Measurements from ENCODE around the gene CAMTA1.

The CAMTA1 gene

GRCh38 chr1:7174980-7175906 lies 390.0 kb downstream of the CAMTA1 start:
- DNase-seq, result no peak

GRCh38 chr1:7177021-7177420 lies 391.8 kb downstream of the CAMTA1 start:
- DNase-seq, result no peak

GRCh38 chr1:7177438-7178146 lies 392.3 kb downstream of the CAMTA1 start:
- DNase-seq, result no peak

- DNase-seq, result no peak
These were observed 393.1 kb downstream of the CAMTA1 start for GRCh38 chr1:7178336-7178735.

DNA sequence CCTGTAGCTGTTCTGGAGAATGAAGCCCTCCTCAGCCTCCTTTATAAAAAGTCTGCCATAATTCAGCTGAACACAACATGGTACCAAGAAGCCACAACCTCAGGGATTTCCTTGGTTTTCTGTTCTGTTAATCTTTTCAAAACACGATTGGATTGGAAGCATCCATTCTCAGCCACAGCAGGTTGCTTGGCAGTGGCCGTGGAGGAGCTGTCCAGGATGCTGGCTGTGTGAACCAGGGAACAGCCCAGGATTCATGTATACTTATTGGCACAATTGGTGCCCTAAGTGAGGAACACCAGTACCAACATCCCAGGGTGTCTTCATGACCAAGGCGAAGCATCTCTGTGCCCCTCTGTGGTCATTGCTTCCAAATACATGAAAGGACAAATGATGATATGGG lies 393.5 kb downstream of the CAMTA1 start:
- no peak for DNase-seq

DNA sequence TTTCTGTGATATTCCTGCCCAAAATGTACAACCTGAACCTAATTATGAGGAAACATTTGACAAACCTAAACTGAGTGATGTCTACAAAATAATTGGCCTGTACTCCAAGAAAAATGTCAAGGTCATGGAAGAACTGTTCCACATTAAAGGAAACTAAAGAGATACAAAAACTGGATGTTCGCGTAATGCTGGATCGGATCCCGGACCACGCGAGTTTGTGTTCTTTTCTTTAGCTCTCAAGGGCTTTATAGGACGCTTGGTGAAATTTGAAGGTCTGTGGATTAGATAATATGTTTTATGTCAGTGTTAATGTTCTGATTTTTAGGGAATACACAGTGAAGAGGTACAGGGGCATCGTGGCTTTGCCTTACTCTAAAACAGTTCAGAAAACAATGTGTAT lies 400.5 kb downstream of the CAMTA1 start:
- no peak for DNase-seq

- no peak for DNase-seq
These were observed 401.3 kb downstream of the CAMTA1 start for GRCh38 chr1:7186382-7187111.

DNA sequence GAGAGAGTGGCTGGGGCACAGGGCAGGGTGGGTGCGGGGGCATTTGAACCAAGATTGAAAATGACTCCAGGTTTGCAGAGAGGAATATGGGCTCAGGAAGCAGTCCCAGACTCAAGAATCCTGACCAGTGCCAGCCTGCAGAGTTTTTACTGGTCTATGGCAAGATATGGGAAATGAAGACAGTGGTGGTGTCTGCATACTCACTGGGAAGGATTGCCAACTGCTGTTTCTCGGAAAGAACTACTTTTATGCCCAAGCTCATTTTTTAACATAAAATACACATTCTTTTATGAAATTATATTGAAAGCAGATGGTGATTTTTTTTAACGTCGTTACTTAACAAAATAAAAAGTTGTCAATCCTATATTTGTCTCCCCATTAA lies 401.8 kb downstream of the CAMTA1 start:
- no peak for DNase-seq

GRCh38 chr1:7190261-7190660 lies 405.0 kb downstream of the CAMTA1 start:
- DNase-seq, result no peak

GRCh38 chr1:7192453-7192852 lies 407.2 kb downstream of the CAMTA1 start:
- no peak for DNase-seq

DNA sequence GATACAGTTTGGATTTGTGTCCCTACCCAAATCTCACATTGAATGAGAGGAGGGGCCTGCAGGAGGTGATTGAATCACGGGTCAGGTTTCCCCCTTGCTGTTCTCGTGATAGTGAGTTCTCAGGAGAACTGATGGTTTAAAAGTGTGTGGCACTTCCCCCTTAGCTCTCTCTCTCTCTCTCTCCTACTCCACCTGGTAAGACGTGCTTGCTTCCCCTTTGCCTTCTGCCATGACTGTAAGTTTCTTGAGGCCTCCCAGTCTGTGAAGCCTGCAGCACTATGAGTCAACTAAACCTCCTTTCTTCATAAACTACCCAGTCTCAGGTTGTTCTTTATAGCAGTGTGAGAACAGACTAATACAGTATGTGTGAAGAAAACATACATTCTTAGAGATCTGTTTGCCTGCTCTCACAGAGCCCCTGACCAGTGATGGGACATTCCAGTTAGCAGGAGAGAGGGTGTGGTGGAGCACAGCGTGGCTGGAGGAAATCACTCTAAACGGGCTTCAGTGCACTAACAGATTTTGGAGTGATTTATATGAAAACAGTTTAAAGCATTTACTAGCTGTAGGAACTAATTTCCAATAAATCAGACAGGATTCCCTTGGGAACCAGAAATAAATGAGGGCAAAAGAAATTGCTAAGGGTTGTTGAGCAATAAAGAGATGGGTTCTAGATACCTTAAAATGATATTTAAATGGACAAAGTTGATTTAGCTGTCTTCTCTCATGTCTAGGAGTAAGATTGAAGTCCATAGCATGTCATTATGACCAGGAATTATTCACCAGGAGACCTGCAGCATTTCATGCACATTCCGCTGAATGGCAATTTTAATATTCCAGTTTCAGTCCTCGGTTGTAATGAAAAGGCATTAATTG lies 411.0 kb downstream of the CAMTA1 start:
- no peak for DNase-seq

- DNase-seq, result no peak
These were observed 413.4 kb downstream of the CAMTA1 start for GRCh38 chr1:7198664-7199063.

DNA sequence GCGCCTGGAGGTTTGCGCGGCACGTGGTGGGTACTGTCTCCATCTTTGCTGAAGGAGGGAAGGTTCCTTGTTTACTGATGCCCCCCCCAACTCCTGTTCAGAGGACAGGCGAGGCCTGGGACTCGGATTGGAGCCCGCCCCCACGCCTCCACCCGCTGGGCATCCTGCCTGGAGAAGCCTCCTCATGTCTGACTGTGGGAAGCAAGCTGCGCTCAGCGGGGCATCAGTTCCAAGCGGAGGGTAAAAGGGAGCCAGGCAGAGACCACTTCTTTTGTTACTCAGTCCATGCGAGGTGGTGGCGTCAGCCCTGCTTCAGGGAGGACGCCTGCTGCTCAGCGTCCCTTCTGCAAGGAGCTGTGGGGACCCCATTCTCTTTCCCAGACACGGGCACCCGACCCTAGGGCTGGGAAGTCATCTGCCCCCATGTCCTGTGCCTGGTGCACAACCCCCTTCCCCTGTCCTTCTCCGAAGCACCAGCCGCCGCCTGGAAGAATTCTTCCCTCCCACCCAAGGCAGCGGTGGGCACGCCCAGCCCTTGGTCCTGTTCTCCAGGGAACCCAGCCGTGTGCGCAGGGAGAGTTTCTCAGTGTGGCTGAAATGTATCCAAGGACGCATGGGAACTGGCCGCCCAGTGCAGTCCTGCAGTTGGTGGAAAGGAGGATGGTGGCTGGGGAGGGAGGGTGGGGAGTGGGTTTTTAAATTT lies 414.0 kb downstream of the CAMTA1 start:
- no peak for DNase-seq

GRCh38 chr1:7207875-7208646 lies 422.8 kb downstream of the CAMTA1 start:
- DNase-seq, result peak; percentile 40

DNA sequence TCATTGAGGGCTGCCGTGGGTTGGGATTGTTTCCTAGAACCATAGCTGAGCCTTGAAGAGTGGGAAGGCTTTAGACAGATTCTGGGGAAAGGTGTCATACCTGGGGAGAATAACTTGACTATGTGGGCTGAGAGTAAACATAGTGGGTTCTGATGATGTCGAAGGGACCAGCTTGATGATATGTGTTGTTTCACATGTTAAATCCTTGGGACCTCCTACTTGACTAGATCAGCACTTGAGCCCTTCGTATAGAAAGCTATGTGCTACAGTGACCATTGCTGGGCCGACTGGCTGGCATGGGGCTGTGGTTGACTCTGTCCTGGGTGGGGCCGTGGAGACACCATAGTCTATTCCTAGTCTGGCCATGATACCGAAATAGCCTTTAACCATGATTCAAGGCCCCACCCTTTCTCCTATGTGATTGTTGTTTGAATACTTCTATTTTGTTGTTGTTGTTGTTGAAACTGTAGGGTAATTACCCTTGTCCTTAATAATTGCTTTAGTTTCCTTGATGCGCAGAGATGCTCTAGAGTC lies 423.5 kb downstream of the CAMTA1 start:
- no peak for DNase-seq

GRCh38 chr1:7209336-7209735 lies 424.1 kb downstream of the CAMTA1 start:
- DNase-seq, result no peak

DNA sequence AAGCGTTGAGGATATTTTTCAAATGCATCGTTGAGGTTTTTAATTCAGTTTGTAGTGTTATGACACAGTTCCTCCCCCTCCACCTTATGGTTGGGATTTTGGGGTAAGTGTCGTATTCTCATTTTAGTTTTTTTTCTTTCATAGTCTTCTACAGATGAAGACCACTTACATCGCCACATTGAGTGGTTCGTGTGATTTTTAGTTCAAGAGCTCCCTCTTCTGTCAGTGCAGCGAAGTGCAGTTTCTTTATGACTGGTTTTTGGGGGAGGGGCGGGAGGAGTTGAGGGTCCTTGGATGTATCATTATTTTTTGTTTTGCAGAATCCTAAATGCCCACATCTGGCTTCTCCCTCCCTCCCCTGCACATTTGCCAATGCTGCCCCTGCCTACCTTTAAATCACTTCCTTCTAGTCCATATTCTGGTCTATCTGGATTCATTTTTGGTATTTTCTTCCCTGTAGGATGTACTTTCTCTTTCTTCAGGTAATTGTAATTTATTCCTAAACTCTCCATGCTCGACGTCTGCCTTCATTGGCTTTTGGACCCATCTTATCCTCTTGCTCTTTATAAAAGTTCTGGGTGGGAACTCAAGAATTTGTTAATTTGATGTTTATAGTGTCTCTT lies 433.1 kb downstream of the CAMTA1 start:
- no peak for DNase-seq

DNA sequence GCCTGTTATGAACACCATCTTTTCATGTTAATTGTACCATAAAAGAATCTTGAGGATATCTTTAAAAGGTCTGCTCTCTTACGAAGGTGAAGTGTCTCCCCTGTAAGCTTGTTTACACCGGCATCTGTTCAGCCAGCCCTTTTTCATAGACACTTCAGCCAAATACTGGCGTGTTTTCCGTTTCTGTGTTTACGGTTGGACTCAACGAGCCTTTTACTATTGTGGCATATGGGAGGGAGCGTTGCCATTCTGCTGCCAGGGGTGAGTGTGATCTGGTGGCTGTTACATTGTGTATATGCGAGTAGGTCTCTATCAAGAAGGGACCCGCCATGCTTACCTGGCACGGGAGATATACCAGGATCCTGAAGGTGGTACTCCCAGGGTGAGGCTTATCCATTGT lies 433.8 kb downstream of the CAMTA1 start:
- DNase-seq, result no peak

GRCh38 chr1:7220007-7220406 lies 434.8 kb downstream of the CAMTA1 start:
- no peak for DNase-seq

DNA sequence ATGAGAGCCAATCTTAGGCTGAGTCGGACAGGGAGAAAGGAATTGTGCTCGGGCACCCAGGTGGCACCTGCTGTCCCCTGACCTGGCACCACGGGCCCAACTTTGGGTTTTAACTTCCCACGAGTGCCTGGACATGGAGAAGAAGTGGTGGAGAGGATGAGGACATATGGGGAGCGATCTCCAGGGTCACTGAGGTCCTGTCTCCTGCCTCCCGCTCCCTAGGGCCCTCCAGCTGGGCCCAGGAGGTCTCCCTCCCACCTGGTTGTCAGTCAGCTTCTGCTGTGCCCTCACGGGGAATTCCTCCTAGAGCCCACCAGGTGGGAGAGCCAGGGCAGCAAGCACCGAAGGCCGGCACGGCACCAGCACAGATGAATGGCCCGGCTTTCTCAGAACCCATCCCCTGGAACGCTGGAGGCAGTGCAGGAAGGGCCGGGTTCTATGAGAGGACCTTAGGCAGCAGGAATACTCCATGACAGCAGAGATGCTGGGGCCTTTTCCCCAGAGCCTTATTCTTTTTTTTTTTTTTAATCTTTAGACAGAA lies 435.5 kb downstream of the CAMTA1 start:
- no peak for DNase-seq
